Stimulated activated naive CD8-positive, alpha-beta T cell treated with anti-CD3 and anti-CD28 coated beads, Interleukin-15, amount 100 ng/mL, for 72 hours (primary cell): ENCODE measurements around the gene BECN2.
"Not testable (repeated sequence)": the region's sequence is repeated elsewhere in the genome, so short reads cannot be mapped to it uniquely, and the experiment has no call there.

Experiments
- ATAC-seq: fragments of 150-1000 bp; cut with Tn5 transposase; 2 replicates; pipeline ENCODE4 v1.10.0; 2021; ENCODE audit warnings: mild to moderate bottlenecking, moderate library complexity
- DNase-seq, 2 donors: peaks; one replicate each; pipeline ENCODE4 v3.0.0; 2021 to 2022
- H3K27ac Mint-ChIP-seq, 2 donors: one replicate each; pipeline ENCODE4 v1.8.0; 2022; ENCODE audit warnings: mild to moderate bottlenecking in 2 of 2, mixed read lengths in 2 of 2, moderate library complexity in 2 of 2
- H3K27me3 Mint-ChIP-seq: one replicate; pipeline ENCODE4 v1.8.0; 2022; ENCODE audit warnings: mixed read lengths
- H3K4me1 Mint-ChIP-seq: one replicate; pipeline ENCODE4 v1.8.0; 2022; ENCODE audit warnings: mild to moderate bottlenecking, mixed read lengths
- H3K4me3 Mint-ChIP-seq, 2 donors: one replicate each; pipeline ENCODE4 v1.8.0; 2022; ENCODE audit warnings: mild to moderate bottlenecking in 2 of 2, mixed read lengths in 2 of 2, moderate library complexity in 1 of 2
- H3K9me3 Mint-ChIP-seq, 2 donors: one replicate each; pipeline ENCODE4 v1.8.0; 2022; ENCODE audit warnings: mixed read lengths in 2 of 2

Gene BECN2

DNA sequence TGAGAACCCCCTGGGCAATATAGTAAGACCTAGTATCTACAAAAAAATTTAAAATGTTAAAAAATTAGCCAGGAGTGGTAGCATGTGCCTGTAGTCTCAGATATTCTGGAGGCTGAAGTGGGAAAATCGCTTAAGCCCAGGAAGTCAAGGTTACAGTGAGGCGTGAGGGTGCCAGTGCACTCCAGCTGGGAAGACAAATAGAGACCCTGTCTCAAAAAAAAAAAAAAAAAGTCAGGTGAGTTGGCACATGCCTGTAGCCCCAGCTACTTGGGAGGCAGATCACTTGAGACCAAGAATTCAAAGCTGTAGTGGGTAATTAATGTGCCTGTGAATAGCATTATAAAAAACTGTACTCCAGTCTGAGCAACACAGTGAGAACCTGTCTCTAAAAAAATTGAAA is 4.6 kb downstream of the BECN2 start:
- no peaks in the 10 kb centered on the region for H3K4me1 Mint-ChIP-seq
- H3K27ac Mint-ChIP-seq: no peak overlapping the region
- DNase-seq (no peak), ATAC-seq (no peak)
- H3K9me3 Mint-ChIP-seq: no peaks in the 10 kb centered on the region
- H3K27me3 Mint-ChIP-seq: no peaks in the 10 kb centered on the region
- H3K4me3 Mint-ChIP-seq: no peak overlapping the region

DNA sequence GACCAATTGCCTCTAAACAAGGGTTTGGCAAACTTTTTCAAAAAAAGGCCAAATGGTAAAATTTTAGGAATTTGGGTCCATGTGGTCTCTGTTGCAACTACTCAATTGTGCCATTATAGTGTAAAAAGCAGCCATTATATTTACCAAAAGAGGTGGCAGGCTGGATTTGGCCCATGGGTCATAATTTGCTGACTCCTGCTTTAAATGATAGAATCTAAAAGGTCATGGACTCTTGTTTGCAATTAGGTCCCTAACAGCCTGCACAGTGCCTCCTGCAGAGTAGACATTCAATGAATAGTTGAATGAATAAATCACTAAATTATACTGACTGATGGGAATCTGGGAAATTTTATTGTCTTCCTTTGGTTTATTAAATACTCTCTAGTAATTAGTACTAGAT is 6.2 kb downstream of the BECN2 start:
- Mint-ChIP-seq H3K4me3 (no peak overlapping the region), H3K9me3 (no peaks in the 10 kb centered on the region), H3K4me1 (no peaks in the 10 kb centered on the region), H3K27me3 (no peaks in the 10 kb centered on the region), H3K27ac (no peak overlapping the region)
- DNase-seq (no peak), ATAC-seq (no peak)

DNA sequence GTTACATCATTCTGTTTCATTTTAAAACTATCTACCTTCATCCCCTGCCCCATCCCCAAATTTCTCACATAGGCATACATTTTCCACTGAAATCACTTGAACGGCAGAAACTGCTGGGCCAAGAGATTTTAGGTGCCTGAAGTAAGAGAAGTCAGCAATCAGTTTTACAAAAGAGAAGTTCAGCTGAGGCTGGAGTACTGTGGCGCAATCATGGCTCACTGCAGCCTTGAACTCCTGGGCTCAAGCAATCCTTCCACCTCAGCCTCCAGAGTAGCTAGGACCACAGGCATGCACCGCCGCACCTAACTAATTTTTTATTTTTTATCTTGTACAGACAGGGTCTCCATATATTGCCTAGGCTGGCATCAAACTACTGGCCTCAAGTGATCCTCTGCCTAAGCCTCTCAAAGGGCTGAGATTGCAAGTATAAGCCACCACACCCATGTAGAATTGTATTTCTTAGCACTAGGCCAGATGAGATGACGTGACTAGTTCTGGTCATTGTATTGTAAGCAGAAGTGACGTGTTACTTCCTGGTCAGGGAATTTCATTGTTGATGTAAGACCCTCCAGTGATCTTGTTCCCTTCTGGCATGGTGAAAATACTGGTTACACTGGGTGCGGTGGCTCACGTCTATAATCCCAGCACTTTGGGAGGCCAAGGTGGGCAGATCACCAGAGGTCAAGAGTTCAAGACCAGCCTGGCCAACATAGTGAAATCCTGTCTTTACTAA is 7.1 kb downstream of the BECN2 start:
- ATAC-seq (no peak), DNase-seq (no peak)
- Mint-ChIP-seq H3K27ac (no peak overlapping the region), H3K4me3 (no peak overlapping the region), H3K27me3 (no peaks in the 10 kb centered on the region), H3K9me3 (no peaks in the 10 kb centered on the region), H3K4me1 (no peaks in the 10 kb centered on the region)

DNA sequence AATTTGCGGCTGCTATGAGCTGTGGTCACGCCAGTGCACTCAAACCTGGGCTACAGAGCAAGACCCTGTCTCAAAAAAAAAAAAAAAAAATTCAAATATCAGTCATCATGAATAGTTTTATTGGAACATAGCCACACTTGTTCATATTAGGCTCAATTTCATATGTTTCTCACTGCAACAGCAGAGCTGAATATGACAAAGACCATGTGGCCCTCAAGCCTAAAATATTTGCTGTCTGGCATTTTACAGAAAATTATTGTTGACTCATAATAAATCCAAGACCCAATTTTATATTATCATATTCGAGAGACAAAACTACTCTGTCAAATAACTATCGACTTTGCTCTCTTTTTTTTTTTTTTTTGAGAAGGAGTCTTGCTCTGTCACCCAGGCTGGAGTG is 11.0 kb downstream of the BECN2 start:
- no peak for DNase-seq
- no peaks in the 10 kb centered on the region for H3K9me3 Mint-ChIP-seq
- no peaks in the 10 kb centered on the region for H3K4me1 Mint-ChIP-seq
- no peaks in the 10 kb centered on the region for H3K27me3 Mint-ChIP-seq
- no peak overlapping the region for H3K4me3 Mint-ChIP-seq
- no peak overlapping the region for H3K27ac Mint-ChIP-seq
- ATAC-seq: no peak

DNA sequence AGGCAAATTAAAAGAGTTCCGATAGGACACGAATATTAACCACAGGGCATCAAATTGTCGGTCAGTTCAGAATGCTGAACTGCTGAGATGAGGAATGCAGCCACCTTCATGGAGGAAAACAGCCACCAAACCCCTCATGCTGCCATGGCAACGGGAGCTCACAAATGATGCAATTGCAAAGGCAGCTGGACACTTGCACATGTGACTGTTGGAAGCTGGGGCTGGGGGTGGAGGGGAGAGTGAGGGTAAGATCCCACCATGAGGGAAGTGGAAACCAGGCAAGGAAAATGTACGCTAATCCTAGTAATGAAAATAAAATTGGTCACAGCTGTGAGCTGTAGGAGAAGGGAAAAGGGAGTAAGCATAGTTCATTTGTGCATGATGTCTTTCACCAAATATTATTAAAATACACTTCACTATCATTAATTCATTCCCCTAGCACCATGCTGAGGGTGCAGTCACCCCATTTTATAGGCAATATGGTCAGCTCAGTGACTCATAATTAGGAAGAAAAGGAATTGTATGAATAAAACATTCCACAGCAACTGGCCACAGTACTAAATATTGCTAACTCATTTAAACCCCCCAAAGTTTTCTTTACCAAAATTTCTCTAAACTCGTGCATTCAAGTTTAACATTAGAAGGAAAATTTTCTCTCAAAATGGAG is 15.3 kb downstream of the BECN2 start:
- no peak overlapping the region for H3K27ac Mint-ChIP-seq
- no peaks in the 10 kb centered on the region for H3K27me3 Mint-ChIP-seq
- no peaks in the 10 kb centered on the region for H3K9me3 Mint-ChIP-seq
- no peak for DNase-seq
- no peak overlapping the region for H3K4me3 Mint-ChIP-seq
- ATAC-seq: no peak
- no peaks in the 10 kb centered on the region for H3K4me1 Mint-ChIP-seq

DNA sequence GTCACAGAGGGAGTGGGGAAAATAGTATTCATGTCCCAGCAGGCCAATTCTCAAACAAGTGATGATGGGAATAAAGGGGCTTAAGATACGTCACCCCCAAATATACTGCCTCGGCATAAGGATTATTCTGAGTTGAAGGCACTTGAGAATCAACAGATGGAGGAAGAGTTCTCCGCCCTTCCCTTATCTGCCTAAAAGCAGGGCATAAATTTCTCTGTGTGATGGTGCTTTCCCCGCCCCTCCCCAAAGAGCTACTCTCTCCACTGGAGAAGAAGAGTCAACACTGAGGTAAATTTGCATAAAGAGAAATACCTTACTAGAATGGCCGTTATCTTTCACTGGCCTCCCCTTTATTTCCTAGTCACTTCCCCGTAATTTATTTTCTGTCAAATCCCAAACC is 18.7 kb downstream of the BECN2 start:
- Mint-ChIP-seq H3K4me3 (no peak overlapping the region), H3K27ac (no peak overlapping the region), H3K27me3 (no peaks in the 10 kb centered on the region), H3K9me3 (no peaks in the 10 kb centered on the region), H3K4me1 (no peaks in the 10 kb centered on the region)
- ATAC-seq (no peak), DNase-seq (no peak)

DNA sequence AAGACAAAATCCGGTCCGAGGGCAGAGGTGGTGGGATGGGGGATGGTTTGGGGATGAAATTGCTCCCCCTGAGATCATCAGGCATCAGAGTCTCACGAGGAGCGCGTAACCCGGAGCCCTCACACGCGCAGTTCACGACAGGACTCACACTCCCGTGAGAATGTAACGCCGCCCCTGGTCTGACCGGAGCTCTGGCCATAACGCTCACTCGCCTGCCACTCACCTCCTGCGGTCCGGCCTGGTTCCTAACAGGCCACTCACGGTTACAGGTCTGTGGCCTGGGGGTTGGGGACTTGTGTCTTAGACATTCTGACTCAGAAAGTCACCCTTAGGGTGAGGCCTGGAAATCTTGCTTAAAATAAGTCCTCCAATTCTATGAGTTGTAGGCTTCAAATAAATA is 21.5 kb downstream of the BECN2 start:
- H3K4me3 Mint-ChIP-seq: no peak overlapping the region
- ATAC-seq (no peak), DNase-seq (no peak)
- peak overlapping the region in 1 of 2 donors; percentile 59 for H3K27ac Mint-ChIP-seq
- H3K4me1 Mint-ChIP-seq: no peaks in the 10 kb centered on the region
- no peaks in the 10 kb centered on the region for H3K9me3 Mint-ChIP-seq
- peaks cover 6% of the 10 kb centered on the region for H3K27me3 Mint-ChIP-seq

DNA sequence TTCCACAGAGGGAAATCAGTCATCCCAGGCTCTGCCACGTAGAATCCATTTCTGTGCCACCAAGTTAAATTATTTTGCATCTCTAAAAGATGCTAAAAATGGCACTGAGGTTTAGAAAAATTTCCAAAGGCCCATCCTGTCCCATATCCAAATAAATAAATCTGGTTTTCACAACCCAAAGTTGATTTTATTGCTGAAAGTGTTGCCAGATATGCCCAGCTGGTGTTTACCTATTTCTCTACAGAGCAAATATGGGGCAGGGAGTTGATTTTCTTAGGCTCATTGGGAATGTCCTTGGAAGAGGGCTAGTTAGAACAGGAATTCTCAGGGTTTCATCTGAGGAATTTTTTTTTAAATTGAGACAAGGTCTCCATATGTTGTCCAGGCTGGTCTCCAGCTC is 22.4 kb downstream of the BECN2 start:
- peaks cover 6% of the 10 kb centered on the region for H3K27me3 Mint-ChIP-seq
- no peaks in the 10 kb centered on the region for H3K9me3 Mint-ChIP-seq
- H3K27ac Mint-ChIP-seq: no peak overlapping the region

DNA sequence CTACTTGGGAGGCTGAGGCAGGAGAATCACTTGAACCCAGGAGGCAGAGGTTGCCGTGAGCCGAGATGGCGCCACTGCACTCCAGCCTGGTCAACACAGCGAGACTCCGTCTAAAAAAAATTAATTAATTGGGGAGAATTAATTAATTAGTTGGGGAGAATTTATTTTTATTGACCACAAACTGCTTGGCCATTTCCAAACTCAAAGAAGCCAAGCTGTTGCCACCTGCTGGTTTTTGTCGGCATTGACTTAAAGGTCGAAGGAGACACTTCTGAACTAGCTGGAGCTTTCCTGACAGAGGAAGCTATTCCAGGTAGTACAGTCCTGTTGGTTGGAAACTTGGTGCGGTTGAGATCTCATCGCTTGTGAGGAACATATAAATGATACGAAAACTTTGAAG is 28.2 kb downstream of the BECN2 start:
- DNase-seq (no peak), ATAC-seq (no peak)
- H3K9me3 Mint-ChIP-seq: no peaks in the 10 kb centered on the region
- no peaks in the 10 kb centered on the region for H3K4me1 Mint-ChIP-seq
- no peak overlapping the region for H3K27ac Mint-ChIP-seq
- H3K27me3 Mint-ChIP-seq: peaks cover 10% of the 10 kb centered on the region
- H3K4me3 Mint-ChIP-seq: no peak overlapping the region

More for the DNA sequence above, 22.4 kb downstream of the BECN2 start:
- no peak overlapping the region for H3K4me3 Mint-ChIP-seq
- H3K4me1 Mint-ChIP-seq: no peaks in the 10 kb centered on the region
- ATAC-seq (no peak), DNase-seq (no peak)

DNA sequence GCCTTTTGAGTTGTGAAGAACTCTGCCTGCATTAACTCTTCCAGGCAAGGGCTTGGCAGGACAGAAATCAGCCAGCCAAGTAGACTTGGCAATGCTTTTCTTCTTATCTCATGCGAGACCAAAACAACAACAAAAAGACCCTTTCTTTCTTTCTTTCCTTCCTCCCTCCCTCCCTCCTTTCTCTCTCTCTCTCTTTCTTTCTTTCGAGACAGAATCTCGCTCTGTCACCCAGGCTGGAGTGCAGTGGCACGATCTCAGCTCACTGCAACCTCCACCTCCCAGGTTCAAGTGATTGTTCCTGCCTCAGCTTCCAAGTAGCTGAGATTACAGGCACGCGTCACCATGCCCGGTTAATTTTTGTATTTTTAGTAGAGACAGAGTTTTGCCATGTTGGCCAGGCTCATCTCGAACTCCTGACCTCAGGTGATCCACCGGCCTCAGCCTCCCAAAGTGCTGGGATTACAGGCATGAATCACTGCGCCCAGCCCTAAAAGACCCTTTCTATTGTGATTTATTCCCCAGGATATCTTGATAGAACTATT is 30.9 kb downstream of the BECN2 start:
- H3K27me3 Mint-ChIP-seq: peaks cover 21% of the 10 kb centered on the region
- DNase-seq, H3K27ac Mint-ChIP-seq: not testable (repeated sequence)

DNA sequence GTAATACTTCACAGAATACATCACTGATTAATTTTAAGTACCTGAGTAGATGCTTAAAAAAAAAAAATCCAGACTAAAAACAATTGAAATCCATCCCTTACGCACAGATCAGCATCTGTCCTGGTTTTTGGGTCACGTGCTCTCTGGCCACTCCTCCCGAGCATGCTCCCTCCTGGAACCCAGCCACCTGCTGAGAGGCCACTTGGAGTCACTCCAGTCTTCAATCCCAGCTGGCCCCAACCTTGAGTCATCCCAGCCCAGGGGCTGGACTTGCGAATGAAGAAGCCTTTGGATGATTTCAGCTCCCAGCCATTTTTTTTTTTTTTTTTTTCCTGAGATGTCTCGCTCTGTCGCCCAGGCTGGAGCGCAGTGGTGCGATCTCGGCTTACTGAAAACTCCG is 32.5 kb downstream of the BECN2 start:
- Mint-ChIP-seq H3K27me3 (peaks cover 28% of the 10 kb centered on the region), H3K4me1 (no peaks in the 10 kb centered on the region), H3K4me3 (no peak overlapping the region), H3K9me3 (no peaks in the 10 kb centered on the region), H3K27ac (no peak overlapping the region)
- ATAC-seq (no peak), DNase-seq (no peak)

More for the DNA sequence above, 30.9 kb downstream of the BECN2 start:
- H3K9me3 Mint-ChIP-seq, H3K4me1 Mint-ChIP-seq, ATAC-seq, H3K4me3 Mint-ChIP-seq: not testable (repeated sequence)

DNA sequence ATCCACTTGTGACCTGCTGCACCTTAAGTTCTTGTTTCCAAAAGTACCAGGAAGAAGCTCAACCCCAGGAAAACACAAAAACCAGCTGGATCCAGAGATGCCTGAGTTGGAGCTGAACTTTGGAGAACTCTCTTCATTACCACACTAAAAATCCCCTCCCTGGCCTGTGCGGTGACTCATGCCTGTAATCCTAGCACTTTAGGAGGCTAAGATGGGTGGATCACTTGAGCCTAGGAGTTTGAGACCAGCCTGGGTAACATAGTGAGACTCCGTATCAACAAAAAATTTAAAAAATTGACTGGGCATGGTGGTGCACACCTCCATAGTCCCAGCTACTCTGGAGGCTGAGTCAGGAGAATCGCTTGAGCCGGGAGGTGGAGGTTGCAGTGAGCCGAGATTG is 35.2 kb downstream of the BECN2 start:
- Mint-ChIP-seq H3K4me1 (no peaks in the 10 kb centered on the region), H3K27me3 (peaks cover 28% of the 10 kb centered on the region), H3K27ac (no peak overlapping the region), H3K9me3 (no peaks in the 10 kb centered on the region), H3K4me3 (no peak overlapping the region)
- no peak for ATAC-seq
- no peak for DNase-seq

DNA sequence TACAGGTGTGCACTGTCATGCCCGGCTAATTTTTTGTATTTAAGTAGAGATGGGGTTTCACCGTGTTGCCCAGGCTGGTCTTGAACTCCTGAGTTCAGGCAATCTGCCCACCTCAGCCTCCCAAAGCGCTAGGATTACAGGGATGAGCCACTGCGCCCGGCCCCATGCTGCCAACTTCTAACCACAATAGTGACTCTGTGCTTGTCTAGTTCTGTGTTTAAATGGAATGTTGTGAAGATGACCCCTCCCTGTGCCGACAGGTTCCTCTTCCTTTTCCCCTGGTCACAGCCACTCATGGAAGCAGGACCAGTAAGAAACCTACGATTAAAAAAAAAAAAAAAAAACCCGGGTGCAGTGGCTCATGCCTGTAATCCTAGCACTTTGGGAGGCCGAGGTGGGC is 36.6 kb downstream of the BECN2 start:
- DNase-seq (no peak), ATAC-seq (no peak)
- Mint-ChIP-seq H3K9me3 (no peaks in the 10 kb centered on the region), H3K27me3 (peaks cover 28% of the 10 kb centered on the region), H3K27ac (peak overlapping the region in 1 of 2 donors; percentile 85), H3K4me1 (peaks cover 6% of the 10 kb centered on the region), H3K4me3 (no peak overlapping the region)

DNA sequence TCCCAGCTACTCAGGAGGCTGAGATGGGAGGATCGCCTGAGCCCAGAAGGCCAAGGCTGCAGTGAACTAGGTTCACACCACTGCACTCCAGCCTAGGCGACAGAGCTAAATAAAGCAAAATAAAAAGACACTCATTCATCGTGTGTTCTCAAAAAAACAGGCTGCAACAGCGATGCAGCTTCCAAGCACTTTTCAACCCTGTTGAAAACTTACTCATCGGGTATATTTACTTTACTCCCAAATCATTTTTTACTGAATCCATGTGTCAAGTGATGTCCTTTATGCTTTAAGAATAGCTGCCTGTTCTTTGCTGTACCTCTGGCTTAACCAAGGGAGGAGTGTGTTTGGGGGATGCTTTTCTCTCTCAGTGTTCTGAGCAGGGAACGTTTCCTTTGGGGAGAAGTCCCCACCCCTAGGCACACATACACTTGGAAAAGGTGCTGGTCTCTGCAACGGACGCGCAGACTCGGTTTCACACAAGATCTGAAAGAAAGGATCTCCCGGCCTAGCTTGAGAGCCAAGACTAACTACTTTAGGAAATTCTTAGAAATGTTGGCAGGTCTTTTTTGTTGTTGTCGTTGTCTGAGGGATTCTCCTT is 39.9 kb downstream of the BECN2 start:
- Mint-ChIP-seq H3K4me3 (no peak overlapping the region), H3K27ac (no peak overlapping the region), H3K9me3 (no peaks in the 10 kb centered on the region), H3K4me1 (peaks cover 6% of the 10 kb centered on the region), H3K27me3 (peaks cover 14% of the 10 kb centered on the region)
- ATAC-seq (no peak), DNase-seq (no peak)

DNA sequence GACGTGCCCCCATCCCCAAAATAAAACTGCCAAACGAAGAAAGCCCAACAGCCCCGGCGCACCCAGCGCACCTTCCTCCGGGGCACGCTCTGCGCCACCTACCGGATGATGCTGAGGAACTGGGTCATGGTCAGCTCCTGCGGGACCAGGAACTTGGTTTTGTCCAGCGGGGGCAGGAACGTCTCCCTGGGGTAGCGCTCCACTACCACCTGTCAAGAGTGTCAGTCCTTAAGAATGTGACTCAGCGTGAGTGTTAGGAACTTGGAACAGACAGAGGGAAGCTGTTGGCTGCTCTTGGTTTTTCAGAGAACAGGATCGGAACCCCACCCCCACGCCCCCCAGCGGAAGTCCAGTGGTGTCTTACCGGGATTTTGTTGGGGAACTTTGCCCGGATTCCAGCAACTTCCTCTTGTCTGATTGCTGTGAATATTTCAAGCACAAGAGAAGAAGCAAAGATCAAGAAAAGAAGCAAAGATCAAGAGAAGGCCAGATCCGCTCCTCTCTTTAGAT is 40.9 kb downstream of the BECN2 start:
- ATAC-seq: peak; percentile 77
- H3K9me3 Mint-ChIP-seq: no peaks in the 10 kb centered on the region
- H3K27me3 Mint-ChIP-seq: peaks cover 7% of the 10 kb centered on the region
- peaks cover 6% of the 10 kb centered on the region for H3K4me1 Mint-ChIP-seq
- peak overlapping the region in 1 of 2 donors; percentile 69 for H3K27ac Mint-ChIP-seq
- peak; percentile 36 to 51 for DNase-seq
- peak overlapping the region; percentile 69 to 73 for H3K4me3 Mint-ChIP-seq

DNA sequence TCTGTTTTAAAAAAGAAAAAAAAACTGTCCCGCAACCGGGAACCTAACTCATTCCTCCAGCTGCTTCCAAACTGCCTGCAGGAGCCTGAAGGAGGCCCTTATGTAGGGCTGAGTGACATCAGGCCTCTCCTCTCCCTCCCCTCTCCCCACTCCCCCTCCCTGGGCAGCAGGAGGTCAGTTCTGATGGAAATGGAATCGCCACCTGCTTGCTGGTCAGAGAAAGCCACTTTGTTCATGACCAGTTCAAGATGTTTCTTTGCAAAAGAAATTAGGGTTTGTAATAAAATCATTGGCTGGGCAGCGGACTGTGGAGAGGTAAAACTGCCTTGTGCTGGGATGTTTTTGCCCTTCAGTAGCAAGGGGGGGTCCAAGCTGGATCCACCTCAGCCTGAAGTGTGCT is 41.5 kb downstream of the BECN2 start, which contains the start of gene MAP1LC3C:
MAP1LC3C (minus strand) TSS at position 73 of the 400 bp plus-strand sequence. CDS start 90 bp downstream, outside the sequence.
- Mint-ChIP-seq H3K27me3 (peaks cover 1% of the 10 kb centered on the region), H3K4me3 (peak within 1 kb of the TSS; percentile 69 to 73), H3K27ac (peak within 1 kb of the TSS in 1 of 2 donors; percentile 69), H3K4me1 (peaks cover 6% of the 10 kb centered on the region), H3K9me3 (no peaks in the 10 kb centered on the region)
- DNase-seq (no peak), ATAC-seq (no peak)
